Stimulated activated CD8-positive, alpha-beta memory T cell treated with anti-CD3 and anti-CD28 coated beads, Interleukin-4, amount 100 ng/mL, for 4 hours (primary cell): ENCODE measurements around the gene ENPP5.

Experiments
- DNase-seq, 2 donors: peaks; one replicate each; pipeline ENCODE4 v3.0.0-alpha.2; 2020; ENCODE audit warnings: low read depth in 2 of 2, low spot score in 1 of 2

The ENPP5 gene

GRCh38 chr6:46170357-46171289, at the start of gene ENPP5:
Gene ENPP5, minus strand, starts transcription at chr6:46170980. Its CDS starts 2,718 bp downstream, at chr6:46168262.
- peak; percentile 41 to 68 for DNase-seq

- DNase-seq: no peak
These were observed 48.9 kb upstream of the ENPP5 start for GRCh38 chr6:46219661-46220060.

- DNase-seq: no peak
These were observed 47.7 kb upstream of the ENPP5 start for GRCh38 chr6:46218457-46218856.

- DNase-seq: no peak
These were observed 46.9 kb upstream of the ENPP5 start for GRCh38 chr6:46217671-46218131.

- no peak for DNase-seq
These were observed 46.1 kb upstream of the ENPP5 start for GRCh38 chr6:46216879-46217278.

- no peak for DNase-seq
These were observed 45.0 kb upstream of the ENPP5 start for GRCh38 chr6:46215777-46216176.

GRCh38 chr6:46215213-46215612, 44.4 kb upstream of the ENPP5 start:
- no peak for DNase-seq

GRCh38 chr6:46211917-46212316, 41.1 kb upstream of the ENPP5 start:
- DNase-seq: no peak

- DNase-seq: no peak
These were observed 39.5 kb upstream of the ENPP5 start for GRCh38 chr6:46210294-46210693.

- DNase-seq: no peak
These were observed 37.5 kb upstream of the ENPP5 start for GRCh38 chr6:46208303-46208702.

GRCh38 chr6:46207174-46207573, 36.4 kb upstream of the ENPP5 start:
- DNase-seq: no peak

- DNase-seq: no peak
These were observed 34.3 kb upstream of the ENPP5 start for GRCh38 chr6:46204880-46205650.

GRCh38 chr6:46203391-46204177, 32.8 kb upstream of the ENPP5 start:
- no peak for DNase-seq

- DNase-seq: no peak
These were observed 30.9 kb upstream of the ENPP5 start for GRCh38 chr6:46201702-46202101.

GRCh38 chr6:46199387-46199786, 28.6 kb upstream of the ENPP5 start:
- DNase-seq: no peak

- DNase-seq: no peak
These were observed 21.2 kb upstream of the ENPP5 start for GRCh38 chr6:46191961-46192360.

GRCh38 chr6:46190889-46191288, 20.1 kb upstream of the ENPP5 start:
- no peak for DNase-seq

- DNase-seq: no peak
These were observed 18.9 kb upstream of the ENPP5 start for GRCh38 chr6:46189726-46190125.

- DNase-seq: no peak
These were observed 15.8 kb upstream of the ENPP5 start for GRCh38 chr6:46186583-46186982.

- no peak for DNase-seq
These were observed 13.3 kb upstream of the ENPP5 start for GRCh38 chr6:46184114-46184513.

GRCh38 chr6:46175976-46176375, 5.2 kb upstream of the ENPP5 start:
- no peak for DNase-seq
